H1 (cell line): Measurements from ENCODE around the gene STK11IP. TPM values are rescaled to one million over a fixed set of nuclear protein-coding genes. Genes with fewer than 3 reads are reported as not detected.

Experiments
- CTCF ChIA-PET: fragments of 300-600 bp; sonication (Branson Sonifier 250); formaldehyde crosslinking; loops from one replicate; lab custom pipeline; 2021; ENCODE audit not compliant: partially characterized antibody; lab: Charles Lee
- POLR2A ChIA-PET: fragments of 300-600 bp; sonication (Branson Sonifier 250); formaldehyde crosslinking; loops from one replicate; lab custom pipeline; 2021; ENCODE audit warnings: inconsistent platforms; ENCODE audit not compliant: partially characterized antibody; lab: Charles Lee
- DNase-seq, 2 experiments: peaks; one replicate each; pipeline versions ENCODE4 v3.0.0 to v3.0.0-alpha.2; 2010 to 2022; ENCODE audit warnings: low spot score in 2 of 2, low read depth in 1 of 2, mixed read lengths in 1 of 2
- FAIRE-seq: peaks from 2 replicates; lab custom pipeline; 2011; peaks lifted over from hg19 to GRCh38; lab: Jason Lieb, UNC
- H2AFZ ChIP-seq: 2 replicates; pipeline ENCODE4 v1.8.1; 2012; ENCODE audit warnings: low read length, inconsistent platforms
- H2AK5ac ChIP-seq: 2 replicates; pipeline ENCODE4 v1.6.1; 2013; ENCODE audit warnings: low read depth, low read length
- H2BK120ac ChIP-seq: replicated peaks from 2 replicates; pipeline ENCODE3; 2013; ENCODE audit warnings: low read depth, low read length, inconsistent platforms
- H2BK12ac ChIP-seq: 2 replicates; pipeline ENCODE4 v1.6.1; 2013; ENCODE audit warnings: low read depth, low read length
- H2BK15ac ChIP-seq: 2 replicates; pipeline ENCODE4 v1.6.1; 2013; ENCODE audit warnings: low read length
- H2BK20ac ChIP-seq: 2 replicates; pipeline ENCODE4 v1.6.1; 2013; ENCODE audit warnings: low read length
- H2BK5ac ChIP-seq: 2 replicates; pipeline ENCODE4 v1.6.1; 2013; ENCODE audit warnings: low read depth, low read length
- H3K14ac ChIP-seq: 2 replicates; pipeline ENCODE4 v1.6.1; 2013; ENCODE audit warnings: inconsistent platforms; ENCODE audit not compliant: insufficient read length
- H3K18ac ChIP-seq: 2 replicates; pipeline ENCODE4 v1.6.1; 2013; ENCODE audit warnings: low read length; ENCODE audit errors: extremely low read depth
- H3K23ac ChIP-seq: 2 replicates; pipeline ENCODE4 v1.6.1; 2013; ENCODE audit warnings: inconsistent platforms; ENCODE audit not compliant: insufficient read length
- H3K23me2 ChIP-seq: 2 replicates; pipeline ENCODE4 v1.6.1; 2013; ENCODE audit warnings: low read depth, low read length
- H3K27ac ChIP-seq: 2 replicates; pipeline ENCODE4 v1.6.1; 2011; ENCODE audit warnings: low read depth, low read length, inconsistent platforms
- H3K27me3 ChIP-seq, 4 experiments: replicated peaks in 1 of 4; 1 replicate in 1 of 4; 2 replicates in 3 of 4; pipeline versions ENCODE4 v1.6.1 to v1.8.1; 2011 to 2013; ENCODE audit warnings: low read length in 3 of 4, mild to moderate bottlenecking in 3 of 4, inconsistent platforms in 2 of 4, mixed read lengths in 2 of 4, moderate library complexity in 1 of 4; ENCODE audit not compliant: control insufficient read depth in 3 of 4, insufficient read depth in 3 of 4; ENCODE audit errors: extremely low read depth in 1 of 4
- H3K36me3 ChIP-seq, 4 experiments: 2 replicates each; pipeline versions ENCODE4 v1.6.1 to v1.8.1; 2011 to 2013; ENCODE audit warnings: mild to moderate bottlenecking in 4 of 4, low read length in 3 of 4, moderate library complexity in 2 of 4, control low read depth in 1 of 4, inconsistent platforms in 1 of 4; ENCODE audit not compliant: insufficient read depth in 4 of 4, control insufficient read depth in 2 of 4
- H3K4ac ChIP-seq: replicated peaks from 2 replicates; pipeline ENCODE3; 2013; ENCODE audit warnings: low read length, low read depth, mixed read lengths, inconsistent platforms; ENCODE audit not compliant: insufficient read length
- H3K4me1 ChIP-seq, 4 experiments: replicated peaks in 1 of 4; 1 replicate in 1 of 4; 2 replicates in 3 of 4; pipeline versions ENCODE4 v1.6.1 to v1.8.1; 2011 to 2013; ENCODE audit warnings: low read length in 3 of 4, inconsistent platforms in 2 of 4, mixed read lengths in 1 of 4; ENCODE audit not compliant: insufficient read depth in 4 of 4, control insufficient read depth in 3 of 4
- H3K4me2 ChIP-seq, 2 experiments: 2 replicates each; pipeline versions ENCODE4 v1.6.1 to v1.8.1; 2011 to 2013; ENCODE audit warnings: low read depth in 2 of 2, low read length in 2 of 2, control low read depth in 1 of 2, inconsistent platforms in 1 of 2, mild to moderate bottlenecking in 1 of 2; ENCODE audit not compliant: insufficient read depth in 1 of 2
- H3K4me3 ChIP-seq, 4 experiments: fragments of 200-600, 300-600 bp in 1 of 4; sonication (generic), shearing (Covaris generic), sonication (Bioruptor Twin) in 1 of 4; 2 replicates each; pipeline versions ENCODE4 v1.5.1 to v1.8.1; 2011 to 2016; ENCODE audit warnings: low read length in 4 of 4, low read depth in 3 of 4, control low read depth in 2 of 4, inconsistent platforms in 2 of 4, mild to moderate bottlenecking in 2 of 4, mixed read lengths in 1 of 4, moderate library complexity in 1 of 4; ENCODE audit not compliant: insufficient read depth in 2 of 4; ENCODE audit errors: extremely low read depth in 1 of 4
- H3K56ac ChIP-seq: replicated peaks from 2 replicates; pipeline ENCODE3; 2013; ENCODE audit warnings: low read depth, mild to moderate bottlenecking, mixed read lengths, low read length, inconsistent platforms; ENCODE audit not compliant: insufficient read length
- H3K79me1 ChIP-seq: 2 replicates; pipeline ENCODE4 v1.6.1; 2013; ENCODE audit warnings: low read depth, low read length, control low read depth
- H3K79me2 ChIP-seq, 2 experiments: 2 replicates each; pipeline versions ENCODE4 v1.6.1 to v1.8.1; 2012 to 2013; ENCODE audit warnings: low read length in 2 of 2, mild to moderate bottlenecking in 2 of 2, inconsistent platforms in 1 of 2; ENCODE audit not compliant: insufficient read depth in 2 of 2, control insufficient read depth in 1 of 2
- H3K9ac ChIP-seq, 4 experiments: replicated peaks in 1 of 4; 1 replicate in 1 of 4; 2 replicates in 3 of 4; pipeline versions ENCODE4 v1.6.1 to v1.8.1; 2011 to 2013; ENCODE audit warnings: low read depth in 3 of 4, low read length in 3 of 4, control low read depth in 2 of 4, mild to moderate bottlenecking in 2 of 4, moderate library complexity in 2 of 4, inconsistent platforms in 1 of 4; ENCODE audit errors: extremely low read depth in 1 of 4
- H3K9me3 ChIP-seq, 2 experiments: 2 replicates each; pipeline versions ENCODE4 v1.6.1 to v1.8.1; 2012 to 2013; ENCODE audit warnings: mild to moderate bottlenecking in 2 of 2, moderate library complexity in 2 of 2, control low read depth in 1 of 2, inconsistent platforms in 1 of 2, low read depth in 1 of 2, low read length in 1 of 2, mixed read lengths in 1 of 2; ENCODE audit not compliant: insufficient read depth in 2 of 2
- H4K20me1 ChIP-seq, 2 experiments: replicated peaks in 1 of 2; 2 replicates each; pipeline versions ENCODE3 to v1.8.1; 2011 to 2013; ENCODE audit warnings: inconsistent platforms in 2 of 2, low read length in 2 of 2, mild to moderate bottlenecking in 1 of 2; ENCODE audit not compliant: insufficient read depth in 2 of 2, control insufficient read depth in 1 of 2
- H4K5ac ChIP-seq: 2 replicates; pipeline ENCODE4 v1.6.1; 2013; ENCODE audit warnings: low read length, low read depth, mixed read lengths, inconsistent platforms; ENCODE audit not compliant: insufficient read length
- H4K8ac ChIP-seq: 2 replicates; pipeline ENCODE4 v1.8.0; 2013; ENCODE audit warnings: mild to moderate bottlenecking, moderate library complexity, low read length, inconsistent platforms; ENCODE audit not compliant: insufficient read depth; ENCODE audit errors: extremely low read depth
- H4K91ac ChIP-seq: replicated peaks from 2 replicates; pipeline ENCODE3; 2013; ENCODE audit warnings: low read length, mixed read lengths, inconsistent platforms; ENCODE audit not compliant: insufficient read length
- ASH2L ChIP-seq: fragments of 200-600, 300-600 bp; sonication (generic); IDR thresholded peaks from one replicate; pipeline ENCODE4 v1.7.1; 2017; ENCODE audit warnings: low read length
- CEBPB ChIP-seq: IDR thresholded peaks from 2 replicates; pipeline ENCODE4 v1.6.1; 2012; ENCODE audit warnings: low read depth, low read length
- CREB1 ChIP-seq: IDR thresholded peaks from 2 replicates; pipeline ENCODE4 v1.6.1; 2012; ENCODE audit warnings: inconsistent platforms
- HDAC6 ChIP-seq: IDR thresholded peaks from one replicate; pipeline ENCODE4 v1.7.1; 2012; ENCODE audit warnings: low read depth, mild to moderate bottlenecking, inconsistent platforms, low read length, moderate library complexity
- NRF1 ChIP-seq: IDR thresholded peaks from 2 replicates; pipeline ENCODE4 v1.6.1; 2011; ENCODE audit warnings: mild to moderate bottlenecking, low read depth, low read length, improper control_type of control experiment
- PHF8 ChIP-seq: fragments of 200-600 bp; sonication (generic); conservative IDR thresholded peaks from 2 replicates; pipeline ENCODE4 v1.7.1; 2012; ENCODE audit warnings: low read depth, mild to moderate bottlenecking, inconsistent platforms, low read length, moderate library complexity
- POLR2AphosphoS5 ChIP-seq: IDR thresholded peaks from 2 replicates; pipeline ENCODE4 v1.6.1; 2011; ENCODE audit warnings: low read depth, low read length
- POU5F1 ChIP-seq: IDR thresholded peaks from 2 replicates; pipeline ENCODE4 v1.6.1; 2011; ENCODE audit warnings: low read depth, mild to moderate bottlenecking, low read length, moderate library complexity
- RBBP5 ChIP-seq: IDR thresholded peaks from 2 replicates; pipeline ENCODE4 v1.7.1; 2012; ENCODE audit warnings: low read depth, mild to moderate bottlenecking, inconsistent platforms, low read length, moderate library complexity, borderline replicate concordance
- SAP30 ChIP-seq: fragments of 300-600 bp; sonication (generic); IDR thresholded peaks from 2 replicates; pipeline ENCODE4 v1.7.1; 2012; ENCODE audit warnings: low read length, moderate library complexity, mild to moderate bottlenecking, inconsistent platforms; ENCODE audit not compliant: insufficient read depth, insufficient replicate concordance
- SIN3A ChIP-seq, 2 experiments: IDR thresholded peaks in 1 of 2; conservative IDR thresholded peaks in 1 of 2; 2 replicates each; pipeline ENCODE4 v1.6.1; 2011 to 2012; ENCODE audit warnings: low read length in 2 of 2, improper control_type of control experiment in 1 of 2, low read depth in 1 of 2, mild to moderate bottlenecking in 1 of 2
- SIX5 ChIP-seq: IDR thresholded peaks from 2 replicates; pipeline ENCODE4 v1.6.1; 2011; ENCODE audit warnings: mild to moderate bottlenecking, low read depth, low read length
- SP1 ChIP-seq: IDR thresholded peaks from 2 replicates; pipeline ENCODE4 v1.6.1; 2011; ENCODE audit warnings: low read depth, low read length
- SP4 ChIP-seq: IDR thresholded peaks from 2 replicates; pipeline ENCODE4 v1.6.1; 2012; ENCODE audit warnings: low read length, inconsistent platforms
- TAF1 ChIP-seq: IDR thresholded peaks from 2 replicates; pipeline ENCODE4 v1.6.1; 2011; ENCODE audit warnings: mild to moderate bottlenecking, low read depth, low read length
- WGBS, 2 experiments: shearing (Covaris generic) in 1 of 2; methylation state at CpG; one replicate each; pipeline versions ENCODE4 v1.1.6 to v1.1.7; 2013 to 2015; ENCODE audit warnings: low lambda C conversion rate in 2 of 2, mixed read lengths in 2 of 2, inconsistent platforms in 1 of 2, low coverage in 1 of 2, missing lambda C conversion rate in 1 of 2; ENCODE audit not compliant: insufficient replicate concordance in 2 of 2, insufficient coverage in 1 of 2, insufficient read length in 1 of 2; ENCODE audit errors: extremely low coverage in 1 of 2, missing lambda C conversion rate in 1 of 2; 5-methylcytosine and 5-hydroxymethylcytosine counted together
- polyA plus RNA-seq, 7 experiments: library from polyadenylated mRNA; depleted of rRNA in 3 of 7; stranded (reverse) in 5 of 7; unstranded in 2 of 7; fragments of >200 nt in 5 of 7; fragments of 200-250 nt in 2 of 7; gene quantifications; 1 replicate in 5 of 7; 2 replicates in 1 of 7; 4 replicates in 1 of 7; pipeline versions ENCODE4 v1.2.1 to v1.2.3, GENCODE V29; 2011 to 2013; ENCODE audit warnings: missing spikeins in 2 of 7, mixed read lengths in 2 of 7
- total RNA-seq: library from RNA; stranded (reverse); fragmentation: NEBNext Ultra II Directional; extraction: Animal tissue kit (Norgen Biotek cat#: 25700); gene quantifications from 2 replicates; pipeline ENCODE4 v1.2.1, GENCODE V29; 2021

Gene STK11IP
- total and polyA plus RNA-seq, 2 of the 8 experiments (the other 6 are each of a cell fraction or from before 2014, with no cell fraction given), result 18.5 to 29.6 TPM

DNA sequence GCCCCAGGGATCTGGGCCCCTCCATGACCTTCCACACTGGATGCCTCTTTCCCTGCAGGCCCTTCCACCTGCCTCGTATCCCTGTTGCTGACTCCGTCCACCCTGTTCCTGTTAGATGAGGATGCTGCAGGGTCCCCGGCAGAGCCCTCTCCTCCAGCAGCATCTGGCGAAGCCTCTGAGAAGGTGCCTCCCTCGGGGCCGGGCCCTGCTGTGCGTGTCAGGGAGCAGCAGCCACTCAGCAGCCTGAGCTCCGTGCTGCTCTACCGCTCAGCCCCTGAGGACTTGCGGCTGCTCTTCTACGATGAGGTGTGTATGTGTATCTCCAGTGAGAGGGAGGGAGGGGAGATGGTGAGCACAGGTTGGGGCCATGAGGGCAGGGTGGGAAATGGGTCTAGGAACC is 17.4 kb downstream of the STK11IP start:
- CTCF ChIA-PET, result interaction anchor here (1.2 to 18.7 kb wide), 5 partner anchors 11 to 74 kb away, joined by 4 to 356 read pairs (median 4); partner anchors contain the start of gene SLC4A3
- POLR2A ChIA-PET, result interaction anchor here (1.3 kb wide), 2 partner anchors 12 to 44 kb away, joined by 4 to 5 read pairs; partner anchors contain the start of genes INHA and OBSL1
- TF ChIP-seq ASH2L (no peak), NRF1 (no peak), SAP30 (no peak), SIN3A (conservative IDR thresholded peaks at IDR 0.05 in 1 of 2, IDR thresholded peaks at IDR 0.05 in 1 of 2; ENCODE audit: low read depth in 1 of 2, low read length in 2 of 2) (no peak), SP4 (no peak), POU5F1 (no peak), POLR2AphosphoS5 (no peak), RBBP5 (no peak), PHF8 (no peak), HDAC6 (no peak), SIX5 (no peak), CEBPB (no peak), TAF1 (no peak), CREB1 (no peak), SP1 (no peak)

More for the DNA sequence above, 17.4 kb downstream of the STK11IP start:
- peaks cover 0 to 3% of the 10 kb centered on the region in 2 experiments for H4K20me1 ChIP-seq
- H2BK15ac ChIP-seq, result no peak overlapping the region
- FAIRE-seq, result no peak
- no peaks in the 10 kb centered on the region for H3K23me2 ChIP-seq
- H3K4me1 ChIP-seq, result no peaks in the 10 kb centered on the region; a peak in 1 of 7 replicates
- H2AK5ac ChIP-seq, result no peak overlapping the region
- H3K14ac ChIP-seq, result no peak overlapping the region
- H2BK20ac ChIP-seq, result no peak overlapping the region
- no peaks in the 10 kb centered on the region for H3K27me3 ChIP-seq
- H4K5ac ChIP-seq, result no peak overlapping the region
- H3K23ac ChIP-seq, result no peak overlapping the region
- H2AFZ ChIP-seq, result no peak overlapping the region
- H3K4me2 ChIP-seq, result no peak overlapping the region
- H4K91ac ChIP-seq, result no peak overlapping the region
- no peak overlapping the region for H3K4me3 ChIP-seq
- no peaks in the 10 kb centered on the region for H3K9me3 ChIP-seq
- no peak overlapping the region for H3K9ac ChIP-seq
- H3K4ac ChIP-seq, result no peak overlapping the region
- H2BK5ac ChIP-seq, result no peak overlapping the region
- H3K36me3 ChIP-seq, result peaks cover 0 to 6% (median 0%) of the 10 kb centered on the region in 4 experiments; a peak in 3 of 8 replicates
- H4K8ac ChIP-seq, result no peak overlapping the region
- no peak overlapping the region for H3K18ac ChIP-seq
- 82% methylated on average over 8 of the region's 11 CpGs; no CpG with 5 or more reads in 1 of the 2 experiments for WGBS, 2 experiments
- H3K27ac ChIP-seq, result no peak overlapping the region
- H3K79me1 ChIP-seq, result no peaks in the 10 kb centered on the region; the same call in 1 of the 2 replicates
- H3K79me2 ChIP-seq, result no peaks in the 10 kb centered on the region
- H2BK12ac ChIP-seq, result no peak overlapping the region
- DNase-seq, result no peak
- no peak overlapping the region for H3K56ac ChIP-seq
- H2BK120ac ChIP-seq, result no peak overlapping the region
